ENCODE results near the gene REEP6. TPM values are rescaled to one million over a fixed set of nuclear protein-coding genes. Genes with fewer than 3 reads are reported as not detected.

The REEP6 gene
- total and polyA plus RNA-seq, 3 donors from 2014 or later, result 386 to 454 (median 429) TPM

GRCh38 chr19:1540365-1540925 is 49.5 kb downstream of the REEP6 start:
- H3K27ac ChIP-seq, result peak overlapping the region; percentile 24 to 53
- no peaks in the 10 kb centered on the region for H3K36me3 ChIP-seq (ENCODE audit: low read depth, missing control alignments)
- no peak overlapping the region for H3K4me3 ChIP-seq
- no peak for TF ChIP-seq POLR2A (IDR thresholded peaks at IDR 0.05)
- TF ChIP-seq CTCF (IDR thresholded peaks at IDR 0.05), result no peak
- 32 to 43% methylated on average over 17 of the region's 17 CpGs for WGBS, 2 donors
- H3K4me1 ChIP-seq, result peaks cover 42% of the 10 kb centered on the region
- DNase-seq, result peak; percentile 67
- H3K9me3 ChIP-seq, result no peaks in the 10 kb centered on the region
- intact Hi-C loops (cut with DNase I; ENCODE audit: low total_unique reads), result loop anchor here (10.0 kb wide), 2 partner anchors 134 to 224 kb away; no protein-coding TSS in a partner anchor
- H3K27me3 ChIP-seq, result no peaks in the 10 kb centered on the region

Other genes with a start within 250 kb of the REEP6 start
- 100 to 1,000 TPM; 104 to 166 TPM for gene ATP5F1D, start 249.4 kb upstream of the REEP6 start, total RNA-seq
- 94.5 TPM for gene ATP5F1D, start 249.4 kb upstream of the REEP6 start, polyA plus RNA-seq (ENCODE audit: insufficient read depth, low read depth, low replicate concordance)
- 10 to 100 TPM; 38.2 to 42.4 TPM for gene MIDN, start 242.6 kb upstream of the REEP6 start, total RNA-seq
- gene MIDN, start 242.6 kb upstream of the REEP6 start, polyA plus RNA-seq (ENCODE audit: insufficient read depth, low read depth, low replicate concordance), result 30.3 TPM
- 100 to 1,000 TPM; 621 to 661 TPM for gene CIRBP, start 221.8 kb upstream of the REEP6 start, total RNA-seq
- gene CIRBP, start 221.8 kb upstream of the REEP6 start, polyA plus RNA-seq (ENCODE audit: insufficient read depth, low read depth, low replicate concordance), result 483 TPM
- 100 to 1,000 TPM; 111 to 128 TPM for gene FAM174C, start 215.7 kb upstream of the REEP6 start, total RNA-seq
- 51.6 TPM for gene FAM174C, start 215.7 kb upstream of the REEP6 start, polyA plus RNA-seq (ENCODE audit: insufficient read depth, low read depth, low replicate concordance)
- gene EFNA2, start 205.3 kb upstream of the REEP6 start, total RNA-seq, result 1 to 10 TPM; 1.5 to 2.9 TPM
- 0.61 TPM for gene EFNA2, start 205.3 kb upstream of the REEP6 start, polyA plus RNA-seq (ENCODE audit: insufficient read depth, low read depth, low replicate concordance)
- gene NDUFS7, start 107.3 kb upstream of the REEP6 start, total RNA-seq, result 100 to 1,000 TPM; 170 to 176 TPM
- gene NDUFS7, start 107.3 kb upstream of the REEP6 start, polyA plus RNA-seq (ENCODE audit: insufficient read depth, low read depth, low replicate concordance), result 172 TPM
- gene GAMT, start 89.6 kb upstream of the REEP6 start, total RNA-seq, result 100 to 1,000 TPM; 144 to 191 TPM
- 92.2 TPM for gene GAMT, start 89.6 kb upstream of the REEP6 start, polyA plus RNA-seq (ENCODE audit: insufficient read depth, low read depth, low replicate concordance)
- gene DAZAP1, start 83.6 kb upstream of the REEP6 start, total RNA-seq, result 10 to 100 TPM; 97.9 to 99.6 TPM
- gene DAZAP1, start 83.6 kb upstream of the REEP6 start, polyA plus RNA-seq (ENCODE audit: insufficient read depth, low read depth, low replicate concordance), result 215 TPM
- 1,000 to 10,000 TPM; 1,248 to 1,750 TPM for gene RPS15, start 52.8 kb upstream of the REEP6 start, total RNA-seq
- gene RPS15, start 52.8 kb upstream of the REEP6 start, polyA plus RNA-seq (ENCODE audit: insufficient read depth, low read depth, low replicate concordance), result 768 TPM
- 1 to 10 TPM; 4.6 to 5.9 TPM for gene APC2, start 41.1 kb upstream of the REEP6 start, total RNA-seq
- 2.8 TPM for gene APC2, start 41.1 kb upstream of the REEP6 start, polyA plus RNA-seq (ENCODE audit: insufficient read depth, low read depth, low replicate concordance)
- gene C19orf25, start 12.0 kb upstream of the REEP6 start, total RNA-seq, result 10 to 100 TPM; 55.4 to 72.5 TPM
- 39.3 TPM for gene C19orf25, start 12.0 kb upstream of the REEP6 start, polyA plus RNA-seq (ENCODE audit: insufficient read depth, low read depth, low replicate concordance)
- 100 to 1,000 TPM; 108 to 203 TPM for gene PCSK4, start 831 bp upstream of the REEP6 start, total RNA-seq
- gene PCSK4, start 831 bp upstream of the REEP6 start, polyA plus RNA-seq (ENCODE audit: insufficient read depth, low read depth, low replicate concordance), result 179 TPM
- 10 to 100 TPM; 10.7 to 17.9 TPM for gene ADAMTSL5, start 21.8 kb downstream of the REEP6 start, total RNA-seq
- gene ADAMTSL5, start 21.8 kb downstream of the REEP6 start, polyA plus RNA-seq (ENCODE audit: insufficient read depth, low read depth, low replicate concordance), result 7.2 TPM
- gene PLK5, start 32.9 kb downstream of the REEP6 start, total RNA-seq, result 10 to 100 TPM; 13.4 to 31.5 TPM
- 2.4 TPM for gene PLK5, start 32.9 kb downstream of the REEP6 start, polyA plus RNA-seq (ENCODE audit: insufficient read depth, low read depth, low replicate concordance)
- 100 to 1,000 TPM; 127 to 211 TPM for gene MEX3D, start 77.1 kb downstream of the REEP6 start, total RNA-seq
- 45.6 TPM for gene MEX3D, start 77.1 kb downstream of the REEP6 start, polyA plus RNA-seq (ENCODE audit: insufficient read depth, low read depth, low replicate concordance)
- 100 to 1,000 TPM; 146 to 153 TPM for gene MBD3, start 101.7 kb downstream of the REEP6 start, total RNA-seq
- 78.3 TPM for gene MBD3, start 101.7 kb downstream of the REEP6 start, polyA plus RNA-seq (ENCODE audit: insufficient read depth, low read depth, low replicate concordance)
- 10 to 100 TPM; 45.8 to 60.8 TPM for gene UQCR11, start 114.3 kb downstream of the REEP6 start, total RNA-seq
- gene UQCR11, start 114.3 kb downstream of the REEP6 start, polyA plus RNA-seq (ENCODE audit: insufficient read depth, low read depth, low replicate concordance), result 105 TPM
- gene TCF3, start 161.4 kb downstream of the REEP6 start, total RNA-seq, result 100 to 1,000 TPM; 330 to 423 TPM
- gene TCF3, start 161.4 kb downstream of the REEP6 start, polyA plus RNA-seq (ENCODE audit: insufficient read depth, low read depth, low replicate concordance), result 157 TPM

Data from testis (tissue), 3 donors.